Inflammatory macrophage (primary cell): ENCODE results near the gene ANKRD11.

ENCODE experiments used
- DNase-seq, 2 donors: peaks; one replicate each; pipeline ENCODE4 v3.0.0-alpha.2; 2020 to 2022

ANKRD11 gene

DNA sequence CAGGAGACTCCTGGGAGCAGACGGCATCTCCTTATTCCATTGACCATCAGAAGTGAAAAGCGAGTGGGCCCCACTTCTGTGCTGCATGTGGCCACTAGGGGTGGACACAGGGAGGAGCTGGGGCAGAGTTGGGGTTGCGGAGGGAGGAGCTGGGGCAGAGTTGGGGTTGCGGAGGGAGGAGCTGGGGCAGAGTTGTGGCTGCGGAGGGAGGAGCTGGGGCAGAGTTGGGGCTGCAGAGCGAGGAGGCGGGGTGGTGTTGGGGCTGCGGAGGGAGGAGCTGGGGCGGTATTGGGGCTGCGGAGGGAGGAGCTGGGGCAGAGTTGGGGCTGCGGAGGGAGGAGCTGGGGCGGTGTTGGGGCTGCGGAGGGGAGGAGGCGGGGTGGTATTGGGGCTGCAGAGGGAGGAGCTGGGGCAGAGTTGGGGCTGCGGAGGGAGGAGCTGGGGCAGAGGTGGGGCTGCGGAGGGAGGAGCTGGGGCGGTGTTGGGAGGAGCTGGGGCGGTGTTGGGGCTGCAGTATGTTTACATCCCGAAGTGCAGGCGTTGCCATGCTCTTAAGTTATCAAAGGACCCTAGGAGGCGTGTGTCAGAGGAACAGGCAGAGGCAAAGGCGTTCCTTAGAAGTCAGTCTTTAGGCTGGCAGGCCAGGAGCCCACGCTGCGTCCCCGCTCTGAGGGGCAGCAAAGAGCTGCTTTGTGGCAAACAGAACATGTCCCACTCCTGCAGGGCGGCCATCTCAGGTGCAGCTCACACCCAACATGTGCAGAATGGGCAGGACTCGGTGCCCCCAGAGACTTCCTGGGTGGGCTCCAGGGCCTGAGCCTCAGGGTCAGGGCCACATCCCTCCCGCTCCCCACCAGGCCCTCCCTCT, 196.9 kb downstream of the ANKRD11 start:
- no peak for DNase-seq

DNA sequence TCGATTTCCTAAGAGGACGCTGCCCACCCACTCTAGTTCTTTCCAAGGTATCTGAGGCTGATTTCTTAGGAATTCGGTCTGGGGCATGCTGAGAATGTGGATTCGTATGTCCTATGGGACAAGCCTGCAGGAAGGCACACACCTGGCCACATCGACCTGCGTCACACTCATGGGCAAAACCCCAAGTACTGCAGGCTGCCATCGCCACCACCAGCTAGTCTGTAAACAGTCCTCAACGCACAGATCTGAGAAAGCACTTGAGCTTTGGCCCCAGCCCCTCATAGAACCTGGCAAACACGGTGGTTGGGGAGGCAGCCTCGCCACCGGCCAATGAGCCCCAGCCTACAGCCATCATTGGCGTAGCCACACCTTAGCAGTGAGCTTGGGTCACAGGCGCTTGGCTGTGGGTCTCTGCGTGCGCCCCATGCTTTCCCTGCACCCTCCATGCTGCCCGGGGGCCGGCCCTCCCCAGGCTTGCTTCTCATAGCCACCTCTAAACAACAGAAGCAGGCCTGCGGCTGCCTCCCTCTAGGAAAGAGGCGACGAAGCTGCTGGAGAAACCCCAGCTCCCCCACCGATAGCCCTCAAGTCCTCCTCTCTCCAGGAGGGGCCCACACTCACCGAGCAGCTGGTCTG, 197.8 kb downstream of the ANKRD11 start:
- DNase-seq, result no peak

DNA sequence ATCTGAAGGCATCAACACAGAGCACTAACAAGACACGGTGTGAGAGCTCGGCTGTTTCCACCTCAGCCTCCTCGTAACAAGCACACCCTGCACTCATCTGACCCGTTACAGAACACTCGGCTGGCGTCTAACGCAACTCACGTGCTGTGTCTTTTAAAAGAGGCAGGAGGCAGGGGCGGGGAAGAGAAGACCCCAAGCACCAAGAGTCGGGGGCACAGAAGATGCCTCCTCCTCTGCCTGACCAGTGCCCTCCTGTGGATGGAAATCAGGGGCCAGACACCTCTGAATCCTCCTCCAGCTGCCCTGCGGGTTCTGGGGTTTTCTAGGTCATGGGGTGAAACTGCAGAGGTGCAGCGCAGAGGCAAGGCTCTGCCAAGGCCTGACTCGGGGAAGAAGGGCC, 198.6 kb downstream of the ANKRD11 start:
- DNase-seq, result no peak

DNA sequence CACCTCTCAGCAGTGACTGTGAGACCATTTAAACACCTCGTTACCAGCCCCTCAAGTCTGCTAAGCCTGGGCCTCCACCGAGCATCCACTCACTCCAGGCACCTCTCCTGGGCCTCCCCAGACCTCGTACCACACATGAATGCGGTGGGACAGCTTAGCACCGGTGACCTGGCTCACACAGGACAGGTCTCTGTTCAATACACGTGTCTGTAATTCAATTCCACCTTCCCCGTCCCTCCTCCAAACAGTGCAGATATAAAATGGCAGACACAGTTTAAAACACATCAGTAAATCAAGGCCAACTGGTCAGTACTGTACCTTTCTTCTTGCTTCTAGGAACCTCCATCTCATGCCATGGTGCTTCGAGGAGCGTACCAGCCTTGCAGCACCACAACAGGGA, 199.0 kb downstream of the ANKRD11 start:
- no peak for DNase-seq

DNA sequence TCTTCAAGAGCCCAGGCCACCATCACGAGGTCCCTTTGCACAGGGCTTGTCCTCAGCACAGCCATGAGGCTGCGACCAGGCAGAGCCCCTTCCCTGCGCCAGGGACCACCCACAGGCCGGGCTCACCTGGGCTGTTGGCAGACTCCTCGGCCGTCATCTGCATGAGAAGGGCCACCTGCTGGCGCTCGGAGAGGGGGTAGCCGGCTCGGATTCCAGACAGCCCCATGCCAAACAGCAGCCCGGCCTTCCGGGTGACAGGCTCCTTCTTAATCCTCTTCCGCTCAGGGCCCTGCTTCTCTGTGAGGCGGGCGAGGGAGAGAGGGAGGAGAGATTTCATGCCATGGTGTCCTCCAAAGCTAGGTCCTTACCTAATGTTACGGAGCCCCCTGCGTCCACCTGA, 199.5 kb downstream of the ANKRD11 start:
- DNase-seq, result no peak

DNA sequence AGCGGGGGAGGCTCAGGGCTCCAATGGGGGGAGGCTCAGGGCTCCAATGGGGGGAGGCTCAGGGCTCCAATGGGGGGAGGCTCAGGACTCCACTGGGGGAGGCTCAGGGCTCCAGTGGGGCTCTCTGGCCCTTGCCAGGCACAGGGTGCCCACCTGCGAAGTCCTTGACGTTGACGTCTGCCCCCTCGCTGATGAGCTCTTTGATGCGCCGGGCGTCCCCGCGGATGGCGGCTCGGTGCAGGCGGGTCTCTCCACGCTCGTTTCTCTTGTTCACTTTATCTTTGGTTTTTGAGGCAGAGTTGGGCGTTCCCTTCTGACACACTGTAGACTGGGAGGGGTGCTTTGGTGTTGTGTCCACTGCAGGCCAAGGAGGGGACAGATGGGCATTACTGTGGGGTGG, 199.9 kb downstream of the ANKRD11 start:
- no peak for DNase-seq

DNA sequence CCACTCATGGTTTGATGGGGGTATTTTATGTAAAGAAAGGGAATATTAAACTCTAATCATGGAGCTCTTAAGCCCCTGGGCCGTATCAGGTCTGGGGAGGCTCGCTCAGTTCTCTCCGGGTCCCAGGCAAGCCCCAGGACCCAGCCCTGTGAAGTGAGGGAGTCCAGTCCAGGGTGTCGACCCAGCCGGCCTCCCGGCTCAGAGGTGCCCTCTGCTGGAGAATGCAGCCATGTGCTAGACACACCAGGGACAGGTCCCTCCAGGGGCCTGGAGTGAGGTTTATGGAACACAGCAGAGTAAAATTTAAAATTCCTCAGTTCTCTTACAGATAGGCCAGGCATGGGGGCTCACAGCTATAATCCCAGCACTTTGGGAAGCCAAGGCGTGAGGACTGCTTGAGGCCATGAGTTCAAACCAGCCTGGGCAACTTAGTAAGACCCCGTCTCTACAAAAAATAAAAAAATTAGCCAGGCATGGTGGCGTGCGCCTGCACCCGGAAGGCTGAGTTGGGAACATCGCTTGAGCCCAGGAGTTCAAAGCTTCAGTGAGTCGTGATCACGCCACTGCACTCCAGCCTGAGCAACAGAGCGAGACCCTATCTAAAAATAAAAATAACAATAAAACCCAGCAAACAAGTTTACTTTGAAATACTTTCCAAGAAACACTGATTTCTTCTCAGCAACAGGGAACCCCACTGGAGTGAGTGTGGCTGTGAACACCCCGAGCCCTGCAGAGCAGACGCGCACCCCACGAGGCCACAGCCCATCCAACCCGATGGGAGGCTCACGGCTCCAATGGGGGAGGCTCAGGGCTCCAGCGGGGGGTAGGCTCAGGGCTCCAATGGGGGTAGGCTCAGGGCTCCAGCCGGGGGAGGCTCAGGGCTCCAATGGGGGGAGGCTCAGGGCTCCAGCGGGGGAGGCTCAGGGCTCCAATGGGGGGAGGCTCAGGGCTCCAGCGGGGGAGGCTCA, 200.6 kb downstream of the ANKRD11 start:
- DNase-seq, result peak; percentile 59 to 67

DNA sequence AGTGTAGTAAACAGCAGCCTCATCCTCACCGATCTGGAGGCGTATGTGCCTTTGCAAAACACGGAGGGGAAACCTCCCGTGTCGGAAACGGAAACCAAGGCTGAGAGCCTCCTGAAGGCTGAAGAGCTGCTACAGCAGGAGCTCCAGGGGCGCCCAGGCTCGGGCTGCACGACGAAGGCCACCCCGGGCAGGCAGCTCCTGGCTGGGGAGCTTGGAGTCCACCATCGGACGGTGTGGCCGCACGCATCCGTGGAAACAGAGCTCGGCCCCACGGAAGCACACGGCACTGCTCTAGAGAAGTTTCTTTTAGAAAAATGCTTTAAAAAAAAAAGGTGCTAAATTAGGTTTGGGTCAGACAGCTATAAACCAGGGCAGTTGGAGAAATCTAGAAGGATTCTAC, 201.4 kb downstream of the ANKRD11 start:
- DNase-seq, result no peak

DNA sequence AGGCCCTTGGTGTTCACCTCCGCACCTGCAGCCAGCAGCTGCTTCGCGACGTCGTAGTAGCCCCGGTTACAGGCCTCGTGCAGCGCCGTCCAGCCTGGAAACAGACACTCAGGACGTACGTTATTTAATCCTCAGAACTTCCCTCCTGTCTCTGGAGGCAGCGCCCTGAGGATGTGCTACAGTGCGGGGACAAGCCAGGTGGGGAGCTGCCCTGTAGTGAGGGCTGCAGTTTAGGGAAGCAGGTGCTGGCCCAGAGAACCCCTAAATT, 201.8 kb downstream of the ANKRD11 start:
- DNase-seq, result no peak

DNA sequence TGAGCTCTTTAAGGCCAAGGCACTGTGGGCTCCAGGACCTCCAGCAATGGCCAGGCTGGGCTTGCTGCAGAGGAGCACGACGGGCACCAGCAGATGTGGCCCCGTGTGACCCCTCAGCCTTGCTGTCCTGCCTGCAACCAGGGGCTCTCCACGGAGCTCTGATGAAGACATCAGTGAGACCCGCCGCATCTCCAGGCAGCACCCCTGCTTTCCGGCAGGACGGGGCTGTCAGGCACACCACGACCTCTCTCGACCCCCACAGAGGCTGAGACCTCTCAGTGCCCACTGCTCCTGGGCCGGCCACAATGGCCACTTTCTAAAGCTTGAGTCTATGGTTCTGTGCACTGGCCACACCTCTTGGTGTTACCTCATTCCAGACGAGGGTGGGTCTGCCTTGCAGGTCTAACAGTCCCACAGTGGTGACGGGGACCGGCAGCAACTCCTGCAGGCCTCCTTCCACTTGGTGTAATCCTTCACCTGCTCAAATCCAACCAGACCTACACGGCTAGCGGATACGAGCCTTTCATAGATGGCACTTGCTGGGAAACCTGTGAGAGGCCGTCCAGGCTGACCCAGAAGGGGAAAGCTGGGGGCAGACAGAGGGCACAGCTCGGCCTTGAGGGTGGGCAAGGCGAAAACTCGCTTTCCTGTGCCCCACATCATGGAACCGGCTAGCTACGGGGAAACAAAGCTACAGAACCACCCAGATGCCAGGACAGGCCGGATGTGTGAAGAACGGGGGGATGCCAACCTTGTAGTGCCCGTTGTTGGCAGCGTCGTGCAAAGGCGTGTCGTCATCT, 202.4 kb downstream of the ANKRD11 start:
- DNase-seq, result no peak

DNA sequence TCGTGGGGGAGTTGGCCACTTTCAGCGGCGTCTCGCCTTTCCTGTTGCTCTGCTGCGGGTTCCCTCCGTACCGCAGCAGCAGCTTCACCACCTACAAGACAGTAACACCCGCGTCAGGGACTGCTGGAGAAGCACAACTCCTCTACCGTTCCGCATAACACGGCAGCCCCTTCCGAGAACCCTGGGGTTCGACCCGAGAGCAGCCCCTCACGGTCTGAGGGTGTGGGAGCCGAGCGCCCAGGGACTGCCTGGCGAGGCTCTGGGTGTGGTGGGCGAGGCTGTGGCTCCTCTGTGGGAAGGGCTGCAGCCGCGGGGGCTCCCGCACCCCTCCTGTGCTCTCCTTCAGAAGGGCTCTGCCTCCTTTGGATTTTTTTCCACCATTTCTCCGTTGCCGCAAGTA, 204.3 kb downstream of the ANKRD11 start:
- no peak for DNase-seq

DNA sequence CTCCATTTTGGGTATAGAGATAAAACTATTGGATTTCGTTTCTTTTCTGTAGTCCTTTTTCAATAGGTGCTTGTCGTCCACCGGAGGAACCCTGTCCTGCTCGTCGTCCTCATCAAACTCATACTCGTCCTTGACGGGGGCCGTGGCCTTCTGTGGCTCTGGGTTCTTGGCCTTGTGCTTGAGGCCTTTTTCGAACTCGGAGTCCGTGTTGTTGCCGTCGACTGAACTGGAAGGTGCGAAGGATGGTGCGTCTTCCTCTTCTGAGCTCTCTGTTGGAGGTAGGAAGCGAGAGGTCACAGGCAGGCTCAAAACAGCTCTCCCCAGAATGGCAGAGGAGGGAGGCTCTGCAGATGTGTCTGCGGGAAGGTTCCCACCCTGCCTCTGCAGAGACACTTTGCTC, 205.0 kb downstream of the ANKRD11 start:
- no peak for DNase-seq

DNA sequence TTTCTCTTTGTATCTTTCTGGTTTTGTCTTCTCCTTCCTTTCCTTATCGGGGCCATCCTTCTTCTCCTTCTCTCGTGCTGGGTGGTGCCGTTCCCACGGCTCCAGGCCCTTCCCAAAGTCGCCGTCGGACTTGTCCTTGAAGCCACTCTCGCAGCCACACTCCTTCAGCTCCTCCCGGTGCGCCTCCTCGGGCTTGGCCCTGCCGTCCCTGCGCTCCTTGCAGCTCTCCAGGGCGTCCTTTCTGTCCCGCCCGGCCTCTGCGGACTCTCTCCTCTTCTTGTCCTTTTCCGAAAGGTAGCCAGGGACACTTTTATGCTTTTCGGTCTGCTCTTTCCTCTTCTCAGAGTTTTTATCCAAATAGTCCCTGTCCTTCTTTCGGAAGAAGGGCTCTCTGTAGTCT, 206.9 kb downstream of the ANKRD11 start:
- DNase-seq, result no peak

DNA sequence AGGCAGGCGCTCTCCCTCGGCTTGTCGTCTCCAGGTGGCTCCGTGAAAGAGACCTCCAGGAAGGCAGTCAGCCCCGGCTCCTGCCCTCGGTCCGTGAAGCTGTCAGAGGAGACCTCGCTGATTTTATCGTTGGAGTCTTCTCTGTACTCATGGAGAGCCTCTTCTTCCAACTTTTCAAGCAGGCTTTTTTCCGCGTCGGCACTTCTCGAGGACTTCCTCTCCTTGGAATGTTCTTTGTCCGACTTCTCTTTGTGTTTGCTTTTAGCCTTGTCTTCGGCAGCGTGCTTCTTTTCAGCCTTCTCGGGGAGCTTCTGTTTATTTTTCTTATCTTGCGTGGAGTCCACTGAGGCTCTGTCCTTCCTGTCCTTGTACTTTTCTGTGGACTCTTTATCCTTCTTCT, 207.8 kb downstream of the ANKRD11 start:
- DNase-seq, result no peak

DNA sequence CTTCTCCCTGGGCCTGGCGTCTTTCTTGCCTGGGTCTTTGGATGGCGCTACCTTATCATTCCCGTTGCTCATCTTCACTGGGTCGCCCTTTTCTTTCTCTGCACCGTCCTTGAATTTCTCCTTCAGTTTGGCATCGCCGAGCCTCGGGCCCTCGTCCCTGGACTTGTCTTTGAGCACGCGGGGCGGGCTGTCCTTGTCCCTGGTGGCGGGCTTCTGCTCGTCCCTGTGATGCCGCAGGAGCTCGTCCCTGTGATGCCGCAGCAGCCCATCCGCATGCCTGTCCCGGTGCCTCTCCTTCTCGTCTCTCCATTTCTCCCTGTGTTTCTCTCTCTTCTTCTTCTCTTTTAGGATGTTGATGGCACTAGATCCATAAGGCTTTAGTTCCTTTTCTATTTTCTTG, 208.5 kb downstream of the ANKRD11 start:
- no peak for DNase-seq

DNA sequence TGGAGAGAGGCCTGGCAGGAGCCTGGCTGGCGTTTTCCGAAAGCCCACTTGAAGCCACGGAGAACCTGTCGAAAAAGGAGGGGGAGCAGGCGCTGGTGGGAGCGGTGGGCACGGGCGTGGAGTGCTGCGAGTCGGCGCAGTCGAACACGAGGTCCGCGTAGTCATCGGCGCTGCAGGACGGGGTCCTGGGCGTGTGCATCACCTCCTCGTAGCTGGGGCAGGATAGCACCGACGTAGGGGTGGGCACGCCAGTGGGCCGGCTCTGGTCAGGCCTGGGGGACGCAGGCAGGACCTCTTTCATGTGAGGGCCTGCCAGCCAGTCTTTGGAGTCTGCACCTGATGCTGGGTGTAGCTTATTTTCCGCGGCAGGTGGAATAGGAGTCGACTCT, 209.2 kb downstream of the ANKRD11 start:
- DNase-seq, result no peak

DNA sequence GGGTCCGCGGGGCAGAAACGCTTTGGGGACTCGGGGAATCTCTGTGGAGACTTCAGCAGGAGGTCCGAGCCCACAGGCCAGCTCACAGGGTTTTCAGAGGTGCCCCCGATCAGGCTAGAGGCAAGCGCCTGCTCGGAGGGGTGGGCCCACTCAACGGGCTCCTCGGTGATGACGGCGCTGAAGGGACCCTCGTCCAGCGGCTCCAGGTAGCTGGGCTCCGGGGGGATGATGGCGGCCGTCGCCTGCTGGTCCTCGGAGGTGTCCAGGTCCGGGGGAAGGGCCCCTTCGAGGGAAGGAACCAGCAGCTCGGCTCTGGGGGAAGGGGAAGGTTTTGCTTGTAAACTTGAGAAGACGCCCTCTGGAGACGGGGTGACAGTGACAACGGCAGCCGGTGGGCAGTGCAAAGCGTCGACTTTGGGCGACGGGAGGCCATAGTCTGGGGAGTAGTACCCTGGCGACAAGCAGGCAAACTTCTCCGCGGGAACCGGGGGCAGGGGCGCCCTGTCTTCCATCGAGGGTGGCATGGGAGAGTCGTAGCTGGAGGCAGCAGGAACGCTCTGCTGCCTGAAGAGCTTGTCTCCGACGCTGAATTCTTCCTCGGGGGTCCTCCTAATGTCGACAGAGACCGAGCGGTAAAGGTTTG, 209.7 kb downstream of the ANKRD11 start:
- no peak for DNase-seq

DNA sequence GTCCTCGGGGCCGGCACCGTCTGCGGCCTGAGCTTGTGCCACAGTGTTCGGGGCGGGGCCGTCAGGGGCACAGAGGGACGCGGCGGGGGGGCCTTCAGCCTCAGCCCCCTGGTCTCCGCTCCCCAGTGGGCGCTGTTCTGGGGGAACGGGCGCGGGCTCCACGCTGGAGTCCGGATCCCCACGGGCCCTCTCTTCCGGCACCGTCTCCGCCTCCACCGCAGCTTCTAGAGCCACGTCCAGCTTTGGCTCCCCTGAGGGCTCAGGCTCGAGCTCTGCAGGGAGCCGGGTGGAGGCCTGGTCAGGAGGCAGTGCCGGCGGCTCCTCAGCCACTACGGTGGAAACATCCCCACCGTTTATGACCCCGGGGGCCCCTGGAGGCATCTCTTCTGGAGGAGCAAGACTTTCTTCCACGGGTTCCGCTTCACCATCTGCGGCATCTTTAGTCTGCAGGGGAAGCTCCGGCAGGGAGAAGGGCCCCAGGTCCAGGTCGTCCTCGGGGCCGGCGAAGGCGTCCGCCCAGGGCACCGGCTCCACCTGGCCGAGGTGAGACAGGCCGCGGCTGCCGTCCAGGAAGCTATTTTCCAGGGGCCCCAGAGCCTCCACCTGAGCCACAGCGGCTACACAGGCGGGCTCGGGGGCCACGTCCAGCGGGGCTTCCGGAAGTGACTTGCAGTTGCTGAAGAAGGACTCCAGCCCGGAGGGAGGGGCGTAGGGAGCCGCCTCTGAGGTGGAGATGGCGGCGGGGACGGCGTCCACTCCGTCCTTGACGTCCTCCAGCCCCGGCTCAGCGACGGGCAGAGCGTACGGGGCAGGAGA, 210.5 kb downstream of the ANKRD11 start:
- DNase-seq, result no peak

DNA sequence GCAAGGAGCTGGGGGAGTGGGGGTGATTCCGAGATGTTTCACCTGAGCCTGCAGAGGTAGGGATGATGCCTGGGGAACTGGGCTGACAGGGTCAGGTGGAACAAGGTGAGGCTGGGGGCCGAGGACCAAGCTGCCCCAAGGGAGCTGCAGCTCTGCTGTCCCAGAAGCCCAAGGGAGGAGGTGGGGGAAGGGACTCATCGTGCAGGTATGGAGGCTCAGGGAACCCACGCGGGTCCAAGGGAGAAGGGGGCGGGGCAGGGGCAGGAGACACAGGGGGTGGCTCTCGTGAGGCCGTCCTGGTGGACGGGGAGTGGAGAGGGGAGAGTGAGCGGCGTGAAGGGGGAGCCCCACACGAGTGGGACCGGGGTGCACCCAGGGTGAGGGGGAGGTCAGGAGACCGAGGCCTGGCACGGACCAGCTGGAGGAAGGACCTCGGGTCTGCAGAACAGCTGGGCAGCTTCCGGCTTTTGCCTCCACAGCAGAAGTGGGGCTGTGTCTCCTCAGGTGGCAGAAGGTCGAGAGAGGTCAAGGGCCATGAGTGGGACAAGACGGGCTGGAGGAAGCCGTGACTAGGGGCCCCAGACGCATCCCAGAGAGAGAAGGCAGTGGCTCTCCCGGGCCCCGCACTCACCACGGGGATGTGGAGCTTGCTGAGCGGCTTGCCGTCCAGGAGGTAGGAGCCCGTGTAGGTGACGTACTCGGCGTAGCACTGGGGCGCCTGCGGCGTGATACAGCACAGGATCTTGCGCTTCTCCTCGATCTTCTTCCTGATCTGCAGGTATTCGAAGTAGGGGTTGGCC, 211.7 kb downstream of the ANKRD11 start:
- DNase-seq, result no peak

DNA sequence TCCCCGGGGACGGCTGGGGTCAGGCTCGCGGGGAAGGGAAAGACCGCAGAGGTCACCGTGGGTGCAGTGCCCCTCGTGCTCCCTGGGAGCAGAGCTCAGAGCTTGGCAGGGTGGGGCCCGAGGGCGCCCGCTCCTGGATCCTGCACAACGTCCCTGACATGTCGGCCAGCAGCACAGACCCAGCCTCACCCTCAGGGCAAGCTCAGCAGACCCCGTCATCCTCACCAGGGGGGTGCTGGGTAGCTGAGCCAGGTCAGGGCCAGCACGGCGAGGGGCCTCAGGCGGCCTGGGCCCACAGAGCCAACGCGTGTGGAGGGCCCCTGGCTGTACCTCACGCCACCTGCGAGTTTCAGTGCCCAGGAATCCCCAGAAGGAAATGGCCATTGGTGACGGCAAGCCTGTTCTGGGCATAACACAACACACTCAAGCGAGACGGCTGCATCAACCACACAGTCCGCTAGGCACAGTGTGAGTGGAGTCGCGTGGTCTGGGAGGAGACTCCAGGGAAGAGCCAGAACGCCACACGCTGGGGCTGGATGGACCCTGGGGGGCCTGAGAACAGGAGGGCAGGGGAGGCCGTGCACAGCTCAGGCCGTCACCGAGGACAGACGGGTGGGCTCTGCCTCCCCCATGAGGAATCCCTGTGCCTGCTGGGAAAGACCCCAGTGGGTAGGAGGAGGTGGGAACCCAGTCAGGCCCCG, 212.6 kb downstream of the ANKRD11 start:
- no peak for DNase-seq
